Dermis blood vessel endothelial cell (primary cell): ENCODE measurements around the gene RAB33A. TPM values are rescaled to one million over a fixed set of nuclear protein-coding genes. Genes with fewer than 3 reads are reported as not detected.

Source experiments
- DNase-seq: peaks from one replicate; pipeline ENCODE4 v3.0.0; 2010
- total RNA-seq: library from RNA; depleted of rRNA; stranded (reverse); fragments of >200 nt; gene quantifications from 2 replicates; pipeline ENCODE4 v1.2.3, GENCODE V29; 2014

RAB33A gene
- 0.17 and 0.42 TPM in 2 replicates for total RNA-seq

GRCh38 chrX:130171446-130172126, at the start of gene RAB33A:
TSS of gene RAB33A (plus strand) at chrX:130171962. CDS start at chrX:130172063, 101 bp downstream.
- DNase-seq = peak; percentile 16

- no peak for DNase-seq
Observed at GRCh38 chrX:130124577-130124976, 47.2 kb upstream of the RAB33A start.

- DNase-seq = no peak
Observed at GRCh38 chrX:130125091-130125874, 46.5 kb upstream of the RAB33A start.

- DNase-seq = no peak
Observed at GRCh38 chrX:130130990-130131389, 40.8 kb upstream of the RAB33A start.

- DNase-seq = no peak
Observed at GRCh38 chrX:130136496-130136895, 35.3 kb upstream of the RAB33A start.

- DNase-seq = no peak
Observed at GRCh38 chrX:130136961-130137360, 34.8 kb upstream of the RAB33A start.

- DNase-seq = peak; percentile 28
Observed at GRCh38 chrX:130139474-130140201, 32.1 kb upstream of the RAB33A start.

- peak; percentile 33 for DNase-seq
Observed at GRCh38 chrX:130144509-130144908, 27.3 kb upstream of the RAB33A start.

GRCh38 chrX:130145123-130145522, 26.6 kb upstream of the RAB33A start:
- DNase-seq = no peak

GRCh38 chrX:130147631-130148030, 24.1 kb upstream of the RAB33A start:
- no peak for DNase-seq

- DNase-seq = no peak
Observed at GRCh38 chrX:130155564-130155963, 16.2 kb upstream of the RAB33A start.

- no peak for DNase-seq
Observed at GRCh38 chrX:130158311-130158710, 13.5 kb upstream of the RAB33A start.

GRCh38 chrX:130159776-130160175, 12.0 kb upstream of the RAB33A start:
- DNase-seq = no peak

GRCh38 chrX:130162094-130162735, 9.5 kb upstream of the RAB33A start:
- DNase-seq = no peak

GRCh38 chrX:130163398-130163797, 8.4 kb upstream of the RAB33A start:
- DNase-seq = no peak

- DNase-seq = no peak
Observed at GRCh38 chrX:130165181-130165702, 6.5 kb upstream of the RAB33A start.

- peak; percentile 96 for DNase-seq
Observed at GRCh38 chrX:130165703-130166502, 5.9 kb upstream of the RAB33A start, which contains the start of gene AIFM1. TSS of gene AIFM1 (minus strand) at chrX:130165841. CDS start at chrX:130165656, 185 bp downstream.

- no peak for DNase-seq
Observed at GRCh38 chrX:130166503-130166777, 5.3 kb upstream of the RAB33A start.

GRCh38 chrX:130167040-130167439, 4.7 kb upstream of the RAB33A start:
- peak; percentile 37 for DNase-seq

- peak; percentile 35 for DNase-seq
Observed at GRCh38 chrX:130170752-130171445, 863 bp upstream of the RAB33A start.
